ENCODE data around the gene CFL1. TPM values are rescaled to one million over a fixed set of nuclear protein-coding genes. Genes with fewer than 3 reads are reported as not detected.

Gene CFL1
- total and polyA plus RNA-seq, 10 of the 15 experiments (the other 5 are each of a cell fraction or from before 2014, with no cell fraction given), result 164 to 2,994 (median 1,500) TPM

DNA sequence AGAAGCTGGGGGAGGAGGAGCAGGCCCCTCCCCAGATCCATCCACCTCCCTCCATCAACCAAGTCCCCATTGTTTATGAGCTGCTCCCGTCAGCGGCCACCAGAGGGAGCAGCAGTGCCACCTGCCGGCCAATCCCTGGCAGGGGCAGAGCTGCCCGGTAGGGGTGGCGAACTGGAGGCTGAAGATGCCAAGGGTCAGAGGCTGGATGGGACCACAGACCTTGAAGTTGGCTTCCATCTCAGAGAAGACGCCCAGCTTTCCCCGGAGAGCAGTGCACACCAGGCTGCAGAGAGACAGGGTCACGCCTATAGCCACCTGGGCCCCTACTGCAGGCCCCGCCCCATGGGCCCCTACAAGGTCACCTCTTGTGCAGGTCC, 26.7 kb upstream of the CFL1 start (continued):
- TF ChIP-seq STAT1 (conservative IDR thresholded peaks at IDR 0.05), result no peak
- TF ChIP-seq HDAC2 (IDR thresholded peaks at IDR 0.05), result no peak
- peak; percentile 55 for TF ChIP-seq RELA (IDR thresholded peaks at IDR 0.05; ENCODE audit: borderline replicate concordance, partially characterized antibody)
- no peak for TF ChIP-seq NFYA (IDR thresholded peaks at IDR 0.05; ENCODE audit: borderline replicate concordance, low read depth, low read length)
- TF ChIP-seq HDGF (IDR thresholded peaks at IDR 0.05), result peak; percentile 83; the same call in 1 of the 2 replicates
- 0 out of 2 replicates have a peak, but pooled peaks have one; percentile 3 for TF ChIP-seq DPF2 (IDR thresholded peaks at IDR 0.05)
- no peak for TF ChIP-seq MEF2B (IDR thresholded peaks at IDR 0.05; ENCODE audit: partially characterized antibody, poor library complexity, severe bottlenecking)
- peak; percentile 99 for TF ChIP-seq SMC3 (IDR thresholded peaks at IDR 0.05; ENCODE audit: borderline replicate concordance, low read length)
- TF ChIP-seq NFYB (IDR thresholded peaks at IDR 0.05; ENCODE audit: insufficient read depth, low read depth, low read length), result peak; percentile 61; the same call in 1 of the 2 replicates
- 0 out of 2 replicates have a peak, but pooled peaks have one; percentile 68 for TF ChIP-seq TCF12 (IDR thresholded peaks at IDR 0.05; ENCODE audit: low read depth, low read length)
- peak; percentile 93 for TF ChIP-seq RAD21 (IDR thresholded peaks at IDR 0.05; ENCODE audit: insufficient read depth, low read depth, low read length)
- TF ChIP-seq RFX5 (IDR thresholded peaks at IDR 0.05; ENCODE audit: low read depth, low read length), result 0 out of 2 replicates have a peak, but pooled peaks have one; percentile 36
- TF ChIP-seq, protein P1, sequence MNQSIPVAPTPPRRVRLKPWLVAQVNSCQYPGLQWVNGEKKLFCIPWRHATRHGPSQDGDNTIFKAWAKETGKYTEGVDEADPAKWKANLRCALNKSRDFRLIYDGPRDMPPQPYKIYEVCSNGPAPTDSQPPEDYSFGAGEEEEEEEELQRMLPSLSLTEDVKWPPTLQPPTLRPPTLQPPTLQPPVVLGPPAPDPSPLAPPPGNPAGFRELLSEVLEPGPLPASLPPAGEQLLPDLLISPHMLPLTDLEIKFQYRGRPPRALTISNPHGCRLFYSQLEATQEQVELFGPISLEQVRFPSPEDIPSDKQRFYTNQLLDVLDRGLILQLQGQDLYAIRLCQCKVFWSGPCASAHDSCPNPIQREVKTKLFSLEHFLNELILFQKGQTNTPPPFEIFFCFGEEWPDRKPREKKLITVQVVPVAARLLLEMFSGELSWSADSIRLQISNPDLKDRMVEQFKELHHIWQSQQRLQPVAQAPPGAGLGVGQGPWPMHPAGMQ (IDR thresholded peaks at IDR 0.05; ENCODE audit: borderline replicate concordance), result no peak
- TF ChIP-seq, protein P2, sequence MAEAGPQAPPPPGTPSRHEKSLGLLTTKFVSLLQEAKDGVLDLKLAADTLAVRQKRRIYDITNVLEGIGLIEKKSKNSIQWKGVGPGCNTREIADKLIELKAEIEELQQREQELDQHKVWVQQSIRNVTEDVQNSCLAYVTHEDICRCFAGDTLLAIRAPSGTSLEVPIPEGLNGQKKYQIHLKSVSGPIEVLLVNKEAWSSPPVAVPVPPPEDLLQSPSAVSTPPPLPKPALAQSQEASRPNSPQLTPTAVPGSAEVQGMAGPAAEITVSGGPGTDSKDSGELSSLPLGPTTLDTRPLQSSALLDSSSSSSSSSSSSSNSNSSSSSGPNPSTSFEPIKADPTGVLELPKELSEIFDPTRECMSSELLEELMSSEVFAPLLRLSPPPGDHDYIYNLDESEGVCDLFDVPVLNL (IDR thresholded peaks at IDR 0.05; ENCODE audit: low read depth, low read length), result no peak
- no peak for TF ChIP-seq ZNF207 (IDR thresholded peaks at IDR 0.05; ENCODE audit: borderline replicate concordance)
- no peak for TF ChIP-seq IKZF2 (IDR thresholded peaks at IDR 0.05)
- TF ChIP-seq ELK1 (IDR thresholded peaks at IDR 0.05; ENCODE audit: low read depth, low read length), result peak; percentile 26; the same call in 1 of the 2 replicates
- TF ChIP-seq CREB1 (IDR thresholded peaks at IDR 0.05; ENCODE audit: low read depth), result no peak
- no peak for TF ChIP-seq SREBF1 (IDR thresholded peaks at IDR 0.05; ENCODE audit: low read length)
- no peak for TF ChIP-seq CHD4 (IDR thresholded peaks at IDR 0.05)
- TF ChIP-seq TCF3 (IDR thresholded peaks at IDR 0.05; ENCODE audit: borderline replicate concordance, insufficient read depth, low read depth, low read length), result peak; percentile 35; the same call in 1 of the 2 replicates
- TF ChIP-seq SPI1 (IDR thresholded peaks at IDR 0.05; ENCODE audit: borderline replicate concordance, insufficient read depth, low read depth, low read length), result no peak
- 0 out of 2 replicates have a peak, but pooled peaks have one; percentile 42 for TF ChIP-seq IKZF1 (conservative IDR thresholded peaks at IDR 0.05)
- TF ChIP-seq TAF1 (IDR thresholded peaks at IDR 0.05; ENCODE audit: borderline replicate concordance, low read depth, low read length), result no peak
- 0 out of 2 replicates have a peak, but pooled peaks have one; percentile 34 for TF ChIP-seq IRF4 (IDR thresholded peaks at IDR 0.05; ENCODE audit: low read depth, low read length)
- no peak for TF ChIP-seq TCF7 (IDR thresholded peaks at IDR 0.05; ENCODE audit: borderline replicate concordance)
- TF ChIP-seq TBL1XR1 (IDR thresholded peaks at IDR 0.05; ENCODE audit: low read depth, low read length), result 0 out of 2 replicates have a peak, but pooled peaks have one; percentile 18
- TF ChIP-seq CTCF (IDR thresholded peaks at IDR 0.05 in 2 of 3, conservative IDR thresholded peaks at IDR 0.05 in 1 of 3; ENCODE audit: control insufficient read depth in 2 of 3, extremely low read depth in 1 of 3, insufficient read depth in 1 of 3, low read depth in 3 of 3, low read length in 3 of 3), result peak; percentile 99 to 100 (median 100); a peak in 5 of 6 replicates
- TF ChIP-seq NBN (IDR thresholded peaks at IDR 0.05), result 0 out of 2 replicates have a peak, but pooled peaks have one; percentile 35

Measured in GM12878 (cell line).